Mesendoderm (in vitro differentiated cells): ENCODE measurements around the gene C16orf86.

ENCODE experiments used
- DNase-seq: peaks from one replicate; pipeline ENCODE4 v3.0.0; 2013
- H2AK5ac ChIP-seq: 2 replicates; pipeline ENCODE4 v1.6.1; 2013; ENCODE audit warnings: low read length, inconsistent platforms
- H2BK120ac ChIP-seq: 2 replicates; pipeline ENCODE4 v1.6.1; 2013; ENCODE audit warnings: low read depth, mild to moderate bottlenecking, low read length, moderate library complexity, mixed read lengths
- H2BK15ac ChIP-seq: replicated peaks from 2 replicates; pipeline ENCODE4 v1.6.1; 2013; ENCODE audit warnings: low read depth, mild to moderate bottlenecking, moderate library complexity
- H2BK5ac ChIP-seq: 2 replicates; pipeline ENCODE4 v1.6.1; 2013; ENCODE audit warnings: low read length, inconsistent platforms
- H3K18ac ChIP-seq: 2 replicates; pipeline ENCODE4 v1.6.1; 2013; ENCODE audit warnings: mild to moderate bottlenecking, low read length, mixed read lengths
- H3K23ac ChIP-seq: one replicate; pipeline ENCODE4 v1.6.1; 2013; ENCODE audit warnings: low read length
- H3K27ac ChIP-seq: 2 replicates; pipeline ENCODE4 v1.5.1; 2013; ENCODE audit warnings: low read depth, mild to moderate bottlenecking, inconsistent platforms, low read length, moderate library complexity
- H3K27me3 ChIP-seq: 2 replicates; pipeline ENCODE4 v1.6.1; 2013; ENCODE audit warnings: low read length, control low read depth, mild to moderate bottlenecking, inconsistent platforms; ENCODE audit not compliant: insufficient read depth, poor library complexity
- H3K36me3 ChIP-seq: 2 replicates; pipeline ENCODE4 v1.6.1; 2013; ENCODE audit warnings: low read length, inconsistent platforms; ENCODE audit not compliant: control insufficient read depth, insufficient read depth
- H3K4ac ChIP-seq: one replicate; pipeline ENCODE4 v1.6.1; 2013; ENCODE audit warnings: low read depth, mild to moderate bottlenecking, low read length, moderate library complexity
- H3K4me1 ChIP-seq: 2 replicates; pipeline ENCODE4 v1.6.1; 2013; ENCODE audit warnings: low read depth, low read length, inconsistent platforms; ENCODE audit not compliant: control insufficient read depth
- H3K4me2 ChIP-seq: 2 replicates; pipeline ENCODE4 v1.6.1; 2013; ENCODE audit warnings: low read length
- H3K4me3 ChIP-seq: 2 replicates; pipeline ENCODE4 v1.5.1; 2013; ENCODE audit warnings: mild to moderate bottlenecking, low read length
- H3K56ac ChIP-seq: one replicate; pipeline ENCODE4 v1.6.1; 2013; ENCODE audit warnings: low read length
- H3K79me1 ChIP-seq: 2 replicates; pipeline ENCODE4 v1.6.1; 2013; ENCODE audit warnings: low read length, inconsistent platforms
- H3K79me2 ChIP-seq: 2 replicates; pipeline ENCODE4 v1.6.1; 2013; ENCODE audit warnings: mild to moderate bottlenecking, low read length; ENCODE audit not compliant: control insufficient read depth, insufficient read depth
- H3K9ac ChIP-seq: 2 replicates; pipeline ENCODE4 v1.6.1; 2013; ENCODE audit warnings: low read length, inconsistent platforms
- H4K5ac ChIP-seq: one replicate; pipeline ENCODE4 v1.6.1; 2013; ENCODE audit warnings: low read length
- H4K8ac ChIP-seq: one replicate; pipeline ENCODE4 v1.6.1; 2013; ENCODE audit warnings: low read depth, mild to moderate bottlenecking, control low read depth, low read length, moderate library complexity
- WGBS: extraction: QIAGEN DNeasy Blood & Tissue Kit; methylation state at CpG from one replicate; pipeline ENCODE4 v1.1.7; 2013; ENCODE audit warnings: low lambda C conversion rate, missing lambda C conversion rate; ENCODE audit not compliant: insufficient coverage; ENCODE audit errors: extremely low coverage; 5-methylcytosine and 5-hydroxymethylcytosine counted together

C16orf86 gene

DNA sequence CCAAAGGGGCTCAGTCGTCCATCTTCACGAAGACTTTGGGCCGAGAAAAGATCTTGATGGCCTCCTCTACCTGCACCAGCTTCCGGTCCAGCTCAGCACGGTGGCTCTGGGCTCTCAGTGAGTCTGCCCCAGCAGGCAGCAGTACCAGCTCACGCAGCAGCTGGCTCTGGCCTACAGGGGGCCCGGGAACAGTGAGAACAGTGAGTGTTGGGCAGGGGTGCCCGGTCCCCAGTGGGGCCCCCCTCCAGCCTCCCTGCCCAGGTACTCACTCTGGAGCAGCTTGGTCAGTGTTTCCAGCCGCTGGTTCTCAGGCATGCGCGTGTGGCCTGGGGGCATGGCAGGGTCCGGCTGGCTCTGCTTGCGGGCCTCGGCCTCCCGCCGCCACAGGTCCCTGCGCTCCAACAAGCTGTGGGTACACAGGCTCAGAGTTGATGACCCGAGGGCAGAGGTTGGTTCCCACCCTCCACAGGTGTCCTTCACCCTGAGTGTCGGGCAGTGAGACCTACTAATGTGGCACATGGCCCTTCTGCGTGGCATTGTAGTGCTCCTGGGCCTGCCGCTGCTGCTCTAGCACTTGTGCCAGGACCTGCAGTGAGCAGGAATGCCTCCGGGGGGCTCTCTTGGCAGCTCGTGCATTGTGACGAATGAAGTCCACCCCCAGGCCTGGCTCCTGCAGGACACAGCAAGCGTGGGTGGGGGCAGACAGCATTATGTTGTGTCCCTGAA lies 3.3 kb upstream of the C16orf86 start:
- H3K9ac ChIP-seq: no peak overlapping the region
- H3K4ac ChIP-seq: no peak overlapping the region
- no peak overlapping the region for H2BK120ac ChIP-seq
- H2BK15ac ChIP-seq: no peak overlapping the region
- H3K23ac ChIP-seq: no peak overlapping the region
- H3K4me2 ChIP-seq: no peak overlapping the region
- H2AK5ac ChIP-seq: no peak overlapping the region
- H3K27me3 ChIP-seq: no peaks in the 10 kb centered on the region
- peaks cover 2% of the 10 kb centered on the region for H3K4me1 ChIP-seq
- peak; percentile 64 for DNase-seq
- no peak overlapping the region for H3K56ac ChIP-seq
- peaks cover 4% of the 10 kb centered on the region for H3K79me1 ChIP-seq
- H3K36me3 ChIP-seq: no peaks in the 10 kb centered on the region
- H2BK5ac ChIP-seq: no peak overlapping the region
- no CpG with 5 or more reads among the region's 25 CpGs for WGBS
- H3K27ac ChIP-seq: no peak overlapping the region
- H4K8ac ChIP-seq: no peak overlapping the region
- H3K18ac ChIP-seq: no peak overlapping the region
- no peak overlapping the region for H3K4me3 ChIP-seq
- H4K5ac ChIP-seq: no peak overlapping the region
- peaks cover 2% of the 10 kb centered on the region for H3K79me2 ChIP-seq

- WGBS: no CpG with 5 or more reads among the region's 6 CpGs
- Histone ChIP-seq H3K4me3 (no peak overlapping the region), H2BK120ac (no peak overlapping the region), H3K79me2 (peaks cover 2% of the 10 kb centered on the region), H3K4me1 (peaks cover 2% of the 10 kb centered on the region), H2BK15ac (no peak overlapping the region), H3K79me1 (peaks cover 2% of the 10 kb centered on the region), H3K27ac (no peak overlapping the region), H4K5ac (no peak overlapping the region), H3K4me2 (no peak overlapping the region), H3K23ac (no peak overlapping the region), H2BK5ac (no peak overlapping the region), H3K36me3 (no peaks in the 10 kb centered on the region), H2AK5ac (no peak overlapping the region), H3K27me3 (no peaks in the 10 kb centered on the region), H4K8ac (no peak overlapping the region), H3K4ac (no peak overlapping the region), H3K18ac (no peak overlapping the region), H3K9ac (no peak overlapping the region), H3K56ac (no peak overlapping the region)
- DNase-seq: no peak
These were observed 2.8 kb upstream of the C16orf86 start for GRCh38 chr16:67663877-67664222.

- H2BK15ac ChIP-seq: no peak overlapping the region
- H3K4me3 ChIP-seq: no peak overlapping the region
- H3K79me2 ChIP-seq: no peaks in the 10 kb centered on the region
- WGBS: no CpG with 5 or more reads among the region's 4 CpGs
- no peak overlapping the region for H3K4ac ChIP-seq
- DNase-seq: no peak
- no peak overlapping the region for H2BK5ac ChIP-seq
- H3K18ac ChIP-seq: no peak overlapping the region
- H3K23ac ChIP-seq: no peak overlapping the region
- no peak overlapping the region for H2BK120ac ChIP-seq
- peaks cover 2% of the 10 kb centered on the region for H3K4me1 ChIP-seq
- no peak overlapping the region for H3K9ac ChIP-seq
- no peaks in the 10 kb centered on the region for H3K79me1 ChIP-seq
- H3K4me2 ChIP-seq: no peak overlapping the region
- H3K56ac ChIP-seq: no peak overlapping the region
- no peak overlapping the region for H3K27ac ChIP-seq
- H4K5ac ChIP-seq: no peak overlapping the region
- H4K8ac ChIP-seq: no peak overlapping the region
- H2AK5ac ChIP-seq: no peak overlapping the region
- H3K27me3 ChIP-seq: no peaks in the 10 kb centered on the region
- no peaks in the 10 kb centered on the region for H3K36me3 ChIP-seq
These were observed 2.4 kb upstream of the C16orf86 start for GRCh38 chr16:67664258-67664657.

- Histone ChIP-seq H3K18ac (no peak overlapping the region), H3K79me1 (no peaks in the 10 kb centered on the region), H3K79me2 (no peaks in the 10 kb centered on the region), H3K4ac (no peak overlapping the region), H3K36me3 (no peaks in the 10 kb centered on the region), H4K5ac (no peak overlapping the region), H2BK5ac (no peak overlapping the region), H3K27me3 (no peaks in the 10 kb centered on the region), H2BK15ac (no peak overlapping the region), H3K27ac (no peak overlapping the region), H2AK5ac (no peak overlapping the region), H3K9ac (no peak overlapping the region), H3K4me1 (peaks cover 2% of the 10 kb centered on the region), H3K56ac (no peak overlapping the region), H2BK120ac (no peak overlapping the region), H4K8ac (no peak overlapping the region), H3K4me2 (no peak overlapping the region), H3K4me3 (no peak overlapping the region), H3K23ac (no peak overlapping the region)
- DNase-seq: no peak
- WGBS: no CpG with 5 or more reads among the region's 7 CpGs
These were observed 1.7 kb upstream of the C16orf86 start for GRCh38 chr16:67664871-67665270.

- Histone ChIP-seq H3K56ac (peak overlapping the region; percentile 82), H3K4me1 (peaks cover 2% of the 10 kb centered on the region), H3K4me2 (peak overlapping the region; percentile 70), H3K9ac (peak overlapping the region; percentile 72), H4K8ac (no peak overlapping the region), H3K4me3 (no peak overlapping the region), H3K4ac (no peak overlapping the region), H3K18ac (no peak overlapping the region), H3K36me3 (no peaks in the 10 kb centered on the region), H3K79me1 (no peaks in the 10 kb centered on the region), H2AK5ac (no peak overlapping the region), H3K23ac (no peak overlapping the region), H2BK15ac (no peak overlapping the region), H3K79me2 (no peaks in the 10 kb centered on the region), H2BK120ac (no peak overlapping the region), H3K27me3 (no peaks in the 10 kb centered on the region), H3K27ac (no peak overlapping the region), H4K5ac (no peak overlapping the region), H2BK5ac (no peak overlapping the region)
- no peak for DNase-seq
- no CpG with 5 or more reads among the region's 5 CpGs for WGBS
These were observed 1.0 kb upstream of the C16orf86 start for GRCh38 chr16:67665598-67665997.

DNA sequence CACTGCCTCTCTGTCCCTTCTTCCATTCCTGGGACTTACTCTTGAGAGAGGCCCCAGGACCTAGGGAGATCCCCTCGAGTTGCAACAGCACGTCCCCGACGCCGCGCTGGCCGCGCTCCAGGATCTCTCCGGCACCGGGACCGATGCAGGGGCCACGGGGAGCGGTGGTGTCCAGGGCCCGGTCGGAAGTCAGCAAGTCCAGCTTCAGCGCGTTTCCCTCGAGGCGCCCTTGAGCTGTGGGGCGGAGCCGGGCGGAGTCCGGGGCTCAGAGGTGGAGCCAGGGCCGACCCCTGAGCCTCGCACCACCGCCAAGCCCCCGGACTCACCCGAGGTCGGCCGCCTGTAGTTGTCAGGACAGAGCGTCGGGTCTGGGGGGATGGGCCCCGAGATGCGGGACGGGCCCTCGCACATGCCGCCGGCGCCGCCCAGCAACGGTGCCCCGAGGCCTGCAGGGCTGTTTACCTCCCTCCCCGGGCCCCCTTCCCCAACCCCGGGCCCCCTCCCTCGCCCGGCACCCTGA lies 522 bp upstream of the C16orf86 start:
- peak overlapping the region; percentile 58 for H3K4me3 ChIP-seq
- no CpG with 5 or more reads among the region's 46 CpGs for WGBS
- peak; percentile 45 for DNase-seq

More for the DNA sequence above, 522 bp upstream of the C16orf86 start:
- no peak overlapping the region for H2BK120ac ChIP-seq
- no peaks in the 10 kb centered on the region for H3K79me2 ChIP-seq
- H4K5ac ChIP-seq: no peak overlapping the region
- no peak overlapping the region for H3K23ac ChIP-seq
- H3K18ac ChIP-seq: no peak overlapping the region
- no peaks in the 10 kb centered on the region for H3K79me1 ChIP-seq
- no peak overlapping the region for H4K8ac ChIP-seq
- peak overlapping the region; percentile 82 for H3K56ac ChIP-seq
- no peak overlapping the region for H2BK5ac ChIP-seq
- H3K9ac ChIP-seq: peak overlapping the region; percentile 72
- H3K27me3 ChIP-seq: no peaks in the 10 kb centered on the region
- peaks cover 2% of the 10 kb centered on the region for H3K4me1 ChIP-seq
- H3K36me3 ChIP-seq: no peaks in the 10 kb centered on the region
- H3K27ac ChIP-seq: no peak overlapping the region
- H3K4me2 ChIP-seq: peak overlapping the region; percentile 70
- H2BK15ac ChIP-seq: no peak overlapping the region
- no peak overlapping the region for H2AK5ac ChIP-seq
- H3K4ac ChIP-seq: no peak overlapping the region
